Vagina (tissue), 2 donors: Measurements from ENCODE around the gene YAP1.

Experiments
- CTCF ChIP-seq, 3 experiments: fragments of 450-650 bp in 2 of 3; fragments of 200-600 bp in 1 of 3; sonication (generic) in 1 of 3; IDR thresholded peaks; one replicate each; pipeline ENCODE4 v1.5.1; 2017 to 2019; ENCODE audit warnings: antibody characterized with exemption in 3 of 3, mild to moderate bottlenecking in 2 of 3, moderate library complexity in 2 of 3
- POLR2AphosphoS5 ChIP-seq, 2 donors: sonication (generic); formaldehyde crosslinking; IDR thresholded peaks; one replicate each; pipeline ENCODE4 v1.9.0; 2017; ENCODE audit warnings: antibody characterized with exemption in 2 of 2, mild to moderate bottlenecking in 2 of 2, low read depth in 1 of 2; ENCODE audit not compliant: insufficient read depth in 1 of 2

DNA sequence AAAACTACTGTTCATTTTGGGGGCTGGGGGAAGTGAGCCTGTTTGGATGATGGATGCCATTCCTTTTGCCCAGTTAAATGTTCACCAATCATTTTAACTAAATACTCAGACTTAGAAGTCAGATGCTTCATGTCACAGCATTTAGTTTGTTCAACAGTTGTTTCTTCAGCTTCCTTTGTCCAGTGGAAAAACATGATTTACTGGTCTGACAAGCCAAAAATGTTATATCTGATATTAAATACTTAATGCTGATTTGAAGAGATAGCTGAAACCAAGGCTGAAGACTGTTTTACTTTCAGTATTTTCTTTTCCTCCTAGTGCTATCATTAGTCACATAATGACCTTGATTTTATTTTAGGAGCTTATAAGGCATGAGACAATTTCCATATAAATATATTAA, 119.9 kb downstream of the YAP1 start:
- TF ChIP-seq CTCF (IDR thresholded peaks at IDR 0.05) (no peak), POLR2AphosphoS5 (IDR thresholded peaks at IDR 0.05; ENCODE audit: insufficient read depth in 1 of 2, low read depth in 1 of 2) (no peak)
